T-helper 2 cell (primary cell): ENCODE results near the gene AKR1A1.
A peak's percentile ranks its signal among the peaks of the same experiment; 100 is the strongest.
"Not testable (repeated sequence)": the region's sequence is repeated elsewhere in the genome, so short reads cannot be mapped to it uniquely, and the experiment has no call there.

Experiments
- DNase-seq, 5 experiments: peaks; one replicate each; pipeline versions ENCODE4 v3.0.0 to v3.0.0-alpha.2; 2012 to 2022
- total RNA-seq, 2 donors: gene quantifications; one replicate each; lab custom pipeline; 2026; lab: John Stamatoyannopoulos, UW

The AKR1A1 gene
- total RNA-seq: 20.6 to 30.4 reads per million in 2 donors

DNA sequence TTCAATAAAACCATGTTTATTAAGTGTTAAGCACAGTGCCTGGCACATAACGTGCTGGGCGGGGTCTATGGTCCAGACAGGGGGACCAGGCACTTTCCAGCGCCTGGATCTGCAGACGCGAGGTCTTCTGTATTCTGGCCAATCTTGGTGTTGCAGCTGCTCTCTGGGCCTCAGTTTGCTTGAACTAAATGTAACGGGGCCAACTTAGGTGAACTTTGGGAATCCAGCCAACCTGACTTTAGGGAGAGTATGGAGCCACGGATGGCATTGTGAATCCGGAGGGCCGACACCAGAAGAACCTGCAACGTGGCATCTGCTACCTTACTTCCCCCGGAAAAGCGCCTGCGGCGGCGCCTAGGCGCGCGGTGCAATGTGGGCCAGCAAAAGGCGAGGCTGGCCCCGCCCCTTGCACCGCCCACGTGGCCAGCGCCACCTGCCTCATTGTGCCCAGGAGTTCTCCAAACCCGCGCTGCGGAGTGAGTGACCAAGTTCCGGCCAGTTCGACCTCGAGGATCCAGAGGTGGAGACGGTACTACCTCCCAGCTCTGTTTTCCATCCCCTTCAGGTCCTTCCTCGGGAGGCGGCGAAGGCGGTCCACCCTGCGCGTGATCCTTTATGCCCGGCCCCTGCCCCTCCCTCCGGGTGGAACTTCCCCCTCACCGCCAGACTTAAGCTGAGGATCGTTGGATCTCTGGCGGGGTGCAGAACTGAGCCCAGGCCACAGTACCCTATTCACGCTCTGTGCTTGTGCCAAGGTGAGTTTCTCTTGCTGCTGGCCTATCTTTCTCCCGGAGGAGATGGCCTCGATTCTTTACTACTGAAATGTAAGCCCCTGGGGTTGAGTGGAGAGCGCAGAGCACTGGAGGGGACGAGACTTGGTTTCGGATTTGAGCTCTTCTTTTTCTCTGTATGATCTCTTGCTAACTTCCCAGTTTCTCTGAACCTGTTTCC lies at the start of gene AKR1A1:
AKR1A1 (plus strand) TSS at position 426 of the 951 bp plus-strand sequence. CDS start 10,969 bp downstream, outside the sequence.
- peak; percentile 73 to 93 (median 79) for DNase-seq

DNA sequence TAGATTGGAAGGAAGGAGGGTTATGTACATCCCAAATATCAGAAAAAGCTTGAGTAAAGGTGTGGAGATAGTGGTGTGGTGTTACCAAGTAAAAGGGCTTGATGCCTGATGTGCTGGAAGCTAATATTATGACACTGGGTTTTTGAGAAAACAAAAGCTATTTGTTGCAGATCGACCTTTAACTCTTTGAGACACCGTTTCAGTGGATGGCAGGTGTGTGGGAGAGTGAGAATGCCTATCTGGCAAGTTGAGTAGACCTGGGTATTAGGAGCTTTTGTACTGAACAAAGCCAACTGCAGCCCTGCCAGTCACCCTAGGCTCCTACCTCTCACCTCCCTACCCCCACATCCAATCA lies 49.1 kb upstream of the AKR1A1 start:
- DNase-seq: no peak

DNA sequence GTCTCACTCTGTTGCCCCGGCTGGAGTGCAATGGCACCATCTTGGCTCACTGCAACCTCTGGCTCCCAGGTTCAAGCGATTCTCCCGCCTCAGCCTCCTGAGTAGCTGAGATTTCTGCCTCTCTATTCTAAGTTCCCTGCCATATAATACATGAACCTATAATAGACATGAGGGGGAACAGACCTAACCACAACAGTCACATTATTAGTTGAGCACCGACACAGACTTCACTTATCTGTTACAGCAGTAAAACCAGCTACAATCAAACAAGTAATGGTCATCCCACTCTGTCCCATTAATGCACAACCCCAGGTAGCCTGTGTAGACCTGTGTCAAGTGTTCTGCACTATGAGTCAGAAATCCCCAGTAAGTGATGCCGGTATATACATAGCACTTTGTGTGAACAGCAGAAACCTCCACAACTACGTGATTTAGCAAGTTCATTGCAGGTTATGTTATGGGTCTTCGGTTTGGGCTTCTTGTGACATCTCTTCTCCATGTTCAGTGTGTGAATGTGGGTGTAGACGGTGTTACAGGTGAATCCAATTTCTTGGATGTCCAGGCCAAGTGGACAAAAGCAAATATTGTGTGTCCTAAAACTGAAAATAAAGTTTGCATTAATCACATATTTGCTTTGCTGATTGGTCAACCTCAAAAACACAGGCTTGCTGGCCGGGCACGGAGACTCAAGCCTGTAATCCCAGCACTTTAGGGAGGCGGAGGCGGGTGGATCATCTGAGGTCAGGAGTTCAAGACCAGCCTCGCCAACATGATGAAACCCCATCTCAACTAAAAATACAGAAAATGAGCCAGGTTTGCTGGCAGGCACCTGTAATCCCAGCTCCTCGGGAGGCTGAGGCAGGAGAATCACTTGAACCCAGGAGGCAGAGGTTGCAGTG lies 46.9 kb upstream of the AKR1A1 start:
- no peak for DNase-seq

DNA sequence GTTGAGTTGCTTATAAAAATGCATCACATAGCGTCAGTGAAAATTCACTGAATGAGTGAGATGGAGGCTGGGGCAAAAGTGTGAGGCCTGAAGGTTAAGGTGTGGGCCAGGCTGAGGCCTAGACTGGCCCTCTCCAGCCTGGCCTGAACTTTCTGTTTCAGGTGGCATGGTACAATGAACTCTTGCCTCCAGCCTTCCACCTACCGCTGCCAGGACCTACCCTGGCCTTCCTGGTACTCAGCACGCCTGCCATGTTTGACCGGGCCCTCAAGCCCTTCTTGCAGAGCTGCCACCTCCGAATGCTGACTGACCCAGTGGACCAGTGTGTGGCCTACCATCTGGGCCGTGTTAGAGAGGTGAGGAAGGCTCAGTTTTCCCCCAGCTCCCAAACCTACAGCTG lies 43.4 kb upstream of the AKR1A1 start:
- no peak for DNase-seq

DNA sequence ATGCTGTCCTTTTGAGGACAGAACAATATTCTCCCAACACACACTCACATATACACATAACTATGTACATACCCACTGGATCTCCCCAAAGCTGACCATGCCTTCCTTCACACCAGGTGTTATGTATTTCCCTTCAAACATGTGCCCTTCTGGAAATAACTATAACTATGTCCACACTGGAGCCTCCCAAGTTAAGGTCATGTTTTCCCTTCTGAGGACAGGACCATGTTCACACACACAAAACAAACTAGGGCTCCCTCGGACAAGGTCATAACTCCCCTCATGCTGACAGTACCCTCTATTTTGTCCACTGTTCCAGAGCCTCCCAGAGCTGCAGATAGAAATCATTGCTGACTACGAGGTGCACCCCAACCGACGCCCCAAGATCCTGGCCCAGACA lies 42.7 kb upstream of the AKR1A1 start:
- DNase-seq: no peak

DNA sequence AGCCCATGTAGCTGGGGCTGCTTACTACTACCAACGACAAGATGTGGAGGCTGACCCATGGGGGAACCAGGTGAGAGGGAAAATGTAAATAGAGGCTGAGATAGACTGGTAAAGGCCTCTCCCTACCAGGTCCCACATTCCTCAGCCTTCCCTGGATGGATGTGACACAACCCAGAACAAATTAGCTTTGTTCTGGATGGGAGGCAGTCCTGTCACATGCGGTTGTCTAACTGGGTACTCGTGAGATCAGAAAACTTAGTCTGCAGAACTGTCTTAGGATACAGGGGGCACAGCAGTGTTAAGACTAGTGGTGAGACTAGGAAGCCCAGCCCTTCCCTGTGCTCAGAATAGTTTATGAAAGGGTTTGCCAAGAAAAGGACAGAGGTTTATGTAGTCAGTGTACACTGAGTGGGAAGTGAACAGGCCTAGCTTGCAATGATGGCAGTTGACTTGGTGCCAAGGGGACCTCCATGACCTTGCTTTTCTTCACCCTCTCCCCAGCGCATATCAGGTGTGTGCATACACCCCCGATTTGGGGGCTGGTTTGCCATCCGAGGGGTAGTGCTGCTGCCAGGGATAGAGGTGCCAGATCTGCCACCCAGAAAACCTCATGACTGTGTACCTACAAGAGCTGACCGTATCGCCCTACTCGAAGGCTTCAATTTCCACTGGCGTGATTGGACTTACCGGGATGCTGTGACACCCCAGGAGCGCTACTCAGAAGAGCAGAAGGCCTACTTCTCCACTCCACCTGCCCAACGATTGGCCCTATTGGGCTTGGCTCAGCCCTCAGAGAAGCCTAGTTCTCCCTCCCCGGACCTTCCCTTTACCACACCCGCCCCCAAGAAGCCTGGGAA lies 42.1 kb upstream of the AKR1A1 start:
- no peak for DNase-seq

DNA sequence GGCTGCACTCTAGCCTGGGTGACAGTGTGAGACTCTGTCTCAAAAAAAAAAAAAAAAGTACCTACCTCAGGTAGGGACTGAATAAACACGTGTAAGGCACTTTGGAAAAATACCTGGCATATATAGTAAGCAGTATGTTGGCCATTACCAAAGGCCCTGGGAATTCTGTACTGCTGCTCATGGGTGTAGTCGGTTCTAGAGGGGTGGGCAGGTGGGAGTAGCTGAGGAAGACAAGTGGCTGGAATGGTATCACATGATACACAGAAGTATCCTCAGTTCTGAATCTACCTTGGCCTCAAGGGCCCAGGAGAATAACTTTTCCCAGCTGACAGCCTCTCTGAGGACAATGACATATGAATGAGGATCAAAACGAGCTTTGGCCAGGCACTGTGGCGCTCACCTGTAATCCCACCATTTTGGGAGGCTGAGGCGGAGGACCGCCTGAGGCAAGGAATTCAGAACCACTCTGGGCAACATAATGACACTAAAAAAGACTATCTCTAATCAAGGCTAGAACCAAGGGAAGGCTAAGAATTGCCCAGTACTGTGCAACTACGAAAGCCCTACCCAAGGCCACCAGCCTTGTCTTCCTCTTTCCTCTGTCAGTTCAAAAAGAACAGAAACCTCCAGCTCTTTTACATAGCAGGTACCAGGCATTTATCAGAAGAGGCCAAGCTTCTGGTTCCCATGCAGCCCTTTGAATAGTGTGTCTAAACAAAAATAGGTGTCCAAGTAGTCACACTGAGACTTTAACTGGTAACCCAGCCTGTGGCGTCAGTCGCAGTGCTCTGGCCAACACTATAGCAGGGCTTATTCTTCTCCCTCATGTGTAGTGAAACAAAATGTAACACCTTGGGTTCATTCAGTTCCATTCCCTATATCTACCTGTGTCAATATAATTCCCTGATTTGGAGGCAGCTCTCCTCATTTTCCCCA lies 40.3 kb upstream of the AKR1A1 start:
- DNase-seq: no peak

DNA sequence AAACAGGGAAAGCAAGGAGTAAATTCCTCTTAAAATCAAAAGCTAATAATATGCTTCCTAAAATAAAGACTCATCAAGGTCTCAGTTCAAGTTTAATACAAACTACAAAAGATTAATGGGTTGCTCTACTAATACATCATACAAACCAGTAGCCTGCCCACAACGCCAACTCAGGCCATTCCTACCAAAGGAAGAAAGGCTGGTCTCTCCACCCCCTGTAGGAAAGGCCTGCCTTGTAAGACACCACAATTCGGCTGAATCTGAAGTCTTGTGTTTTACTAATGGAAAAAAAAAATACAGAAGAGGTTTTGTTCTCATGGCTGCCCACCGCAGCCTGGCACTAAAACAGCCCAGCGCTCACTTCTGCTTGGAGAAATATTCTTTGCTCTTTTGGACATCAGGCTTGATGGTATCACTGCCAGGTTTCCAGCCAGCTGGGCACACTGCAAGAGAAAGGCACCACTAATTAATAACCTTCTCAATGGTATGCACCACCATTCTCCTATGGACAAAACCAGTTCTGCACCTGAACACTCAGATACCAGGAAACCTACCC lies 39.6 kb upstream of the AKR1A1 start:
- DNase-seq: no peak

DNA sequence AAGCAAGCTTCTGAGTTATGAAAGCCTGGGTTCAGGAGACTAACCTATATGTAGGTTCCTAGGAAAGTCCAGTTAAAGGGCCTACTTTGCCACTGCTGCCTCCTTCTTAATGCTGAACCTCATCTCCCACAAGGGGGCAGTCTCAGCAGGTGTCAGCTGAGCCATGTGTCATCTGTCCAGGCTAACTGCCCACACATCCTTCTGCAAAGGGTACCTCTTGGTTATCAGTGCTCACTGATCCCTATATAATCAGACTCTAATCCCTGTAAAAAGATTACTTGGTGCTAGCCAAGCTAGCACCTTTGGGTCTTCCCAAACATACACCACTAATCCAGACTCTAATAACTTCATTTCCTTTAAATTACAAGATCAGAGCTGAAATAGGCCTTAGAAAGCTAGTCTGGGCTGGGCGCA lies 38.0 kb upstream of the AKR1A1 start:
- peak in 4 of 5 experiments; percentile 23 to 65 (median 30) for DNase-seq

DNA sequence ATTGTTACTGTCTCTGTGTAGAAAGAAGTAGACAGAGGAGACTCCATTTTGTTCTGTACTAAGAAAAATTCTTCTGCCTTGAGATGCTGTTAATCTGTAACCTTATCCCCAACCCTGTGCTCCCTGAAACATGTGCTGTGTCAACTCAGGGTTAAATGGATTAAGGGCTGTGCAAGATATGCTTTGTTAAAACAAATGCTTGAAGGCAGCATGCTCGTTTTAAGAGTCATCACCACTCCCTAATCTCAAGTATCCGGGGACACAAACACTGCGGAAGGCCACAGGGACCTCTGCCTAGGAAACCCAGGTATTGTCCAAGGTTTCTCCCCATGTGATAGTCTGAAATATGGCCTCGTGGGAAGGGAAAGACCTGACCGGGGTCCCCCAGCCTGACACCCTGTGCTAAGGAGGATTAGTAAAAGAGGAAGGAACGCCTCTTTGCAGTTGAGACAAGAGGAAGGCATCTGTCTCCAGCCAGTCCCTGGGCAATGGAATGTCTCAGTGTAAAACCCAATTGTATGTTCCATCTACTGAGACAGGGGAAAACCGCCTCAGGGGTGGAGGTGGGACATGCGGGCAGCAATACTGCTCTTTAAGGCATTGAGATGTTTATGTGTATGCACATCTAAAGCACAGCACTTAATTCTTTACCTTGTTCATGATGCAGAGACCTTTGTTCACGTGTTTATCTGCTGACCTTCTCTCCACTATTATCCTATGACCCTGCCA lies 36.9 kb upstream of the AKR1A1 start:
- DNase-seq: not testable (repeated sequence)

DNA sequence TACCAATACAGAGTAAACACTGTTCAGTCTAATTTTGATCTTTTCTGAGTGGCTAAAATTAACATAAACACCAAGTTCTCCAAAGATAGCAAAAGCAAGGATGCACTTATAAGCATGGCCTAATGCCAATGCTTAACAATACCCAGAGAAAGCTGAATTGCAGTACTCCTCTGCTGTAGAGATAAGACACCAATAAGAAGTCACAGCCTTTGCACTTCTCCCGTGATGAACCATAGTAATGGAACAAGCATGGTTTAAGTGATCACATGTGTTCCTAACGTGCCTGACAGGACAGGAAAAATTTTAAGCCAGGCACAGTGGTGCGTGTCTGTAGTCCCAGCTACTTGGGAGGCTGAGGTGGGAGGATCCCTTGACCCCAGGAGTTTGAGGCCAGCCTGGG lies 34.6 kb upstream of the AKR1A1 start:
- no peak for DNase-seq

DNA sequence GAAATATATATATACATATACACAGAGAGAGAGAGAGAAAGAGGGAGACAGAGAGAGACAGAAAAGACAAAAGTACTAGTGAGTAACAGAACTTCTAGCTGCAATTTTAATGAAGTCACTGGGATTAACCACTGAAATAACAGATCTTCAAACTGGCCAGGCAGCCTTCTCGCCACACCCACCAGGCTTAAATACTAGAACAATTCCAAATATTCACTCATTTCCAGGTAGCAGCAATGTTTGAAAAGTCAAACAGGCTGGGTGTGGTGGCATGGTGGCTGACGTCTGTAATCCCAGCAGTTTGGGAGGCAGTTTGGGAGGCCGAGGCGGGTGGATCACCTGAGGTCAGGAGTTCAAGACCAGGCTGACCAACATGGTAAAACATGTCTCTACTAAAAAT lies 34.2 kb upstream of the AKR1A1 start:
- no peak for DNase-seq

DNA sequence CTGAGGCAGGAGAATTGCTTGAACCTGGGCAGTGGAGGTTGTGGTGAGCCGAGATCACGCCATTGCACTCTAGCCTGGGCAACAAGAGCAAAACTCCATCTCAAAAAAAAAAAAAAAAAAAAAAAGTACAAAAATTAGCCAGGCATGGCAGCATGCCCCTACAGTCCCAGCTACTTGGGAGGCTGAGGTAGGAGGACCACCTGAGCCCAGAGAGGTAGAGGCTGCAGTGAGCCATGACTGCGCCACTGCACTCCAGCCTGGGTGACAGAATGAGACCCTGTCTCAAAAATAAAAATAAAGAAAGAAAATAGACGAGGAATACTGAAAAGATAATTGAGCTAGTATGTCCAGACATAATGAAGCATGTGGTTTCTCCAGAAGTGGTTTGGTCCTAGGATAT lies 32.3 kb upstream of the AKR1A1 start:
- not testable (repeated sequence) for DNase-seq

DNA sequence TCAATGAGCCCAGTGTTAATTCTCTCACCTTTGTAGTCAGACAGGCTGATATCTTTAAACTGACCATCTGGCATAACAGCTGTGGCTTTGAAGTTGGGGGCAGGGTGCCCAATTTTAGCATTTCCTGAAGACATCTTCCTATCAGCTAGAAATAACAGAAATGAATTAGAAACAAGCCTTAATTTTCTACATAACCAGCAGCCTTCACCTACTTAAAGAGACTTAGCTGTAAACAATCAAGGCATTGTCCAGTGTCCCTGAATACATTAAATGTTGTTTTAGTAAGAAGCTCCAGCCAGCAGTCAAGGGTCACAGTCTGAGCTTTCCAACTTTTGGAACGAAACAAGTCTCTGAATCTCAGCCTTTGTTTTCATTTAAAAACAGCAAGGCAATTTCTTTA lies 31.7 kb upstream of the AKR1A1 start:
- DNase-seq: no peak

DNA sequence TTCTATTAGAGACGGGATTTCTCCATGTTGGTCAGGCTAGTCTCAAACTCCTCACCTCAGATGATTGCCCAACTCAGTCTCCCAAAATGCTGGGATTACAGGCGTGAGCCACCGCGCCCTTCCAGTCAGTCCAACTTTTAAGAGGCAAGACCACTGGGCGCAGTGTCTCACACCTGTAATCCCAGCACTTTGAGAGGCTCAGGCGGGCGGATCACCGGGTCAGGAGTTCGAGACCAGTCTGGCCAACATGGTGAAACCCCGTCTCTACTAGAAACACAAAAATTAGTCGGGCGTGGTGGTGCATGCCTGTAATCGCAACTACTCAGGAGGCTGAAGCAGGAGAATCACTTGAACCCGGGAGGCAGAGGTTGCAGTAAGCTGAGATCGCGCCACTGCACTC lies 30.9 kb upstream of the AKR1A1 start:
- not testable (repeated sequence) for DNase-seq

DNA sequence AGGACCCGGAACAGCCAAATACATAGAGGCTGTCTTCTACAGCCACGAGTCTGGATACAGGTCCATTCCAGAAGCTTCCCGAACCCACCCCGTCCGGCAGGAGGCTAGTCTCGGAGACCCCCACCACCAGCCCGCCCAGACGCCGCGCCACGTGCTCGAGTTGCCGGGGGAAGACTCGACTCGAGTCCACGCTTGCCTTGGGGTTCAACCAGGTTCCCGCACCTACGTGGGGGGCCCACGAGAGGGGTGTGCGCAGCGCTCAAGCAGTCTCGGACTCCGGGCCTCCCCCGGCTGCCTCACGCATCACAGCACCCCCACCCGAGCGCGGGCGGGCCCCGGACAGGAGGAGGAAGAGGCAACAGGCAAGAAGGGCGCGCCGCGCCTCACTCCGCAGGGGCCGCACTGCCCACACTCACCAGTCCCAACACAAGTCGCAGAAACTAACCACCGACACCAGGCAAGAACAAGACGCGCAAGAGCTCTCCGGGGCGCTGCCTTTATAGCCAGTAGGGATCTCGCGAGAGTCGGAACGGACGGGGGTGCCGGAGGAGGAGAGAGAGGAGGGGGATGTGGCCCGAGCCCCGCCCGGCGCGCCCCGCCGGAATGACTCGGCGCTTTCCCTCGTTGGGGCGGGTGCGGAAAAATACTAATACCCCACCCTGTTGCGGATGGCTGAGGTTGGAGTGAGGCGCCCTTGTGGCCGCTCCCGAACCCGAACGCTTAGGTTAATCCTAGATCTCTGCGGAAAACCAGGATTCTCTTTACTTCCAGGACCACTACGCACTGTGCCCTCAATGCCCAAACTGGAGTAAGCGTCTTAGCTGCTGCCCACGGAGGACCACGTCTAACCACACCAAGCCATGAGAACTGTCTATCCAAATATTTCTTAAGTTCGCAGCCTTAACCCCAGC lies 29.0 kb upstream of the AKR1A1 start, which contains the start of gene PRDX1:
PRDX1 (minus strand) TSS at position 472 of the 911 bp plus-strand sequence. CDS start 2,841 bp downstream, outside the sequence.
- DNase-seq: peak; percentile 85 to 98 (median 94)

DNA sequence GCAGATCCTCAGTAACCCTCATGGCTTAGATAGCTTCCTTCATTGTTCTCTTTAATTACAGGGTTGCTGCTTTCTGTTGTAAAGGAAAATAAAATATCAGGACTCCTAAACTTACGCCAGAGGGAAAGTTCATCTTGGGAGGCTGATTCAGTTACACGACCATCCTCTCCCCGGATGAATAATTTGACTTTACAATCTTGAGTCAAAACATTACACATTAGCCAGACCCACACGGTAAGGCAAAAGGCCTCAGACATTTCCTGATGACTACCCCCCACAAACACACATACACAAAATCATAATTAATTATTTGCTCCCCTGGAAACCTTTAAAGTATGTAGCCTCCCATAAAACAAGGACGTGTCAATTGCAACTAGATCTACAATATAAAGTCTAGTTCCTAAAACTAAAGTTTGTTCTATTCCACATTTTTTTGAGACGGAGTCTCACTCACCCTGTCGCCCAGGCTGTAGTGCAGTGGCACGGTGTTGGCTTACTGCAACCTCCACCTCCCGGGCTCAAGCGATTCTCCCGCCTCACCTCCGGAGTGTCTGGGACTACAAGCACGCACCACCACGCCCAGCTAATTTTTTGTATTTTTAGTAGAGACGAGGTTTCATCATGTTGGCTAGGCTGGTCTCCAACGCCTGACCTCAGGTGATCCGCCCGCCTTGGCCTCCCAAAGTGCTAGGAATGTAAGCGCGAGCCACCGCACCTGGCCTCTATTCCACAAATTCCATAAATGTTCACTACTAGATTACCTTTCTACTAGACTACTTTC lies 28.1 kb upstream of the AKR1A1 start:
- DNase-seq: peak in 1 of 5 experiments; percentile 52

DNA sequence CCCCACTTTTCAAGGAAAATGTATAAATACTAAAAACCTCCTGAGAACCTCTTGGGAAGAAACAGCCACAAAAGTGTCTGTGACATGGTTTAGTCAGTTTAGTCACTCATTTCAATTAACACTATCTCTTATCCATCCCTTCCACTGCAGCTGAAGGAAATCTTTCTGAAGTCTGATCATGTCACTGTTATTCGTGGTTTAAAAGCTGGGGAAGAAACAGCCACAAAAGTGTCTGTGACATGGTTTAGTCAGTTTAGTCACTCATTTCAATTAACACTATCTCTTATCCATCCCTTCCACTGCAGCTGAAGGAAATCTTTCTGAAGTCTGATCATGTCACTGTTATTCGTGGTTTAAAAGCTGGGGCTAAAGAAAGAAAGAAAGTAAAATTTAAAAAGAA lies 27.1 kb upstream of the AKR1A1 start:
- peak in 1 of 5 experiments; percentile 45 for DNase-seq
